ENCODE results near the gene NCEH1.
"Not testable (repeated sequence)": the region's sequence is repeated elsewhere in the genome, so short reads cannot be mapped to it uniquely, and the experiment has no call there.

NCEH1 gene

DNA sequence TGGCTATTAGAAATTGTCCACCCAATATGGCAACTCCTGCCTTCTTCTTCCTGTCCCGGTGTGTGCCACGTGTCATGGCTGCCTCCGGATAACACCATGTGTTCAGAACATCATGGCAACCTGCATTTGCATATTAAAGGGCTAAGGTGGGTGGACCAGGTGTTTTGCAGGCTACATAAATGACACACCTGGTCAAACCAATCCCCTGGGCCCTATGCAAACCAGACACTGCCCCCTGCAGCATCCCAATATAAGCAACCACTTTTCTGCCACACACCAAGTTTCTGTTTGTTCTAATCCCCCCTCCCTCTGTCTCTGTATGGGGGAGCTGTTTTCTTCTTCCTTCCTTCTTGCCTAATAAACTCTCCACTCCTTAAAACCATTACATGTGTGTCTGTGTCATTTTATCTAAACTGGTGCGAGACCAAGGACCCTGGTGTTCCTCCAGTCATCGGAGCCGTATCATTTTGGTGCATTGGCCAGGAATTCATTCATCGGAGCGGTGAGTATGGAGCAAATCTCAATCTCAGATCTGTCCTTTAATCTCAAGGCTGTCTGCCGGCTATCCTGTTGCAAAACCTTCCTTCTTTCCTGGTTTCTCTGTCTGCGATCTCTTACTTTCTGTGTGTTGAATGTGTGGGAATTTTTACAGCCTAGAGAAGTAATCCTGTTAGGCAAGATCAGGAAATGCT lies 44.5 kb downstream of the NCEH1 start:
- Histone ChIP-seq H3K4me3 (ENCODE audit: low read length) (no peak overlapping the region), H3K36me3 (ENCODE audit: control insufficient read depth, insufficient read depth, low read length) (no peaks in the 10 kb centered on the region), H3K9ac (ENCODE audit: low read length) (no peak overlapping the region), H3K27me3 (ENCODE audit: control insufficient read depth, insufficient read depth, low read length) (no peaks in the 10 kb centered on the region), H3K9me3 (ENCODE audit: control insufficient read depth, low read length) (no peaks in the 10 kb centered on the region), H3K4me1 (ENCODE audit: control insufficient read depth, insufficient read depth, low read length) (peaks cover 14% of the 10 kb centered on the region)

DNA sequence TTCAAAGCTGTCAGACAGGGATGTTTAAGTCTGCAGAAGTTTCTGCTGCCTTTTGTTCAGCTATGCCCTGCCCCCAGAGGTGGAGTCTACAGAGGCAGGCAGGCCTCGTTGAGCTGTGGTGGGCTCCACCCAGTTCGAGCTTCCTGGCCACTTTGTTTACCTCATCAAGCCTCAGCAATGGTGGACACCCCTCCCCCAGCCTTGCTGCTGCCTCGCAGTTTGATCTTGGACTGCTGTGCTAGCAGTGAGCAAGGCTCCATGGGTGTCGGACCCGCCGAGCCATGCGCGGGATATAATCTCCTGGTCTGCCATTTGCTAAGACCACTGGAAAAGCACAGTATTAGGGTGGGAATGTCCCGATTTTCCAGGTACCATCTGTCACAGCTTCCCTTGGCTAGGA lies 45.4 kb downstream of the NCEH1 start:
- H3K9me3 ChIP-seq (ENCODE audit: control insufficient read depth, low read length); H3K36me3 ChIP-seq (ENCODE audit: control insufficient read depth, insufficient read depth, low read length); H3K27me3 ChIP-seq (ENCODE audit: control insufficient read depth, insufficient read depth, low read length); H3K4me3 ChIP-seq (ENCODE audit: low read length); H3K9ac ChIP-seq (ENCODE audit: low read length): not testable (repeated sequence)
- peaks cover 14% of the 10 kb centered on the region for H3K4me1 ChIP-seq (ENCODE audit: control insufficient read depth, insufficient read depth, low read length)

- H3K36me3 ChIP-seq (ENCODE audit: control insufficient read depth, insufficient read depth, low read length); H3K9ac ChIP-seq (ENCODE audit: low read length); H3K4me3 ChIP-seq (ENCODE audit: low read length); H3K9me3 ChIP-seq (ENCODE audit: control insufficient read depth, low read length); H3K27me3 ChIP-seq (ENCODE audit: control insufficient read depth, insufficient read depth, low read length); H3K4me1 ChIP-seq (ENCODE audit: control insufficient read depth, insufficient read depth, low read length): not testable (repeated sequence)
These were observed 50.4 kb downstream of the NCEH1 start for GRCh38 chr3:172660421-172660820.

DNA sequence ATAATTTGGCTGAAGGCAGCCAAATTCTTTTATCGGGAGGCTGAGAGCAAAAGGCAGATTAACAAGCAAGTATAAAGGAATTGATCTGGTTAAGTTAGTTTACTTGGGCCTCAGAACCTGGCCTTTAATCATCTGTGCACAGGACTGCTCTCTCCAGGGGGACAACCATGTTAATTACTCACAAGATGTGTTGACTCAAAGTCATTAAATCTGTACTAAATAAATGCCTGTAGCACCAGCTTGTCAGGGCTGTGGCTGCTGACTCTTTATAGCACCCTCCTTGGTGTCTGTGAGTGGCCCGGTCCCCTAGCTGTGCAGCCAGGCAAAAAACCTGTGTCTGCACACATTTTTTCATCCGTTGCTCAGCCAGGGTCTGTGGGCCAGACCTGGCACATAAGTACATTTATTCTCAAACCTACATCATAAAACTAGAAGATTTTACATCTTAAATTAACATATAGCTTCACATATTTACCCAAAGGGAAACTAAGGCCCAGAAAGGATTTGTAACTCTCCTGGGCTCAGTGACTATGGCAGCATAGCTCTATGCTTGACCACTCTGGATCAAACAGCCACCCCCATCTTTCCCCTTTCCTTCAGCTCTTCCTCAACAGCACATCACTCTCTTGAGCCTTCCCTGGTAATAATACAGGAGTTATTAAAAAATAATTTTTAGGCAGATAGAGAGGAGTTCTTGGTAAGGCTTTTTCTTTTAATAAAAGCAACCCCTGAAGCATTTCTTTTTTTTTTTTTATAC lies 51.4 kb downstream of the NCEH1 start:
- no peak overlapping the region for H3K4me3 ChIP-seq (ENCODE audit: low read length)
- no peaks in the 10 kb centered on the region for H3K9me3 ChIP-seq (ENCODE audit: control insufficient read depth, low read length)
- H3K27me3 ChIP-seq (ENCODE audit: control insufficient read depth, insufficient read depth, low read length): no peaks in the 10 kb centered on the region
- no peaks in the 10 kb centered on the region for H3K4me1 ChIP-seq (ENCODE audit: control insufficient read depth, insufficient read depth, low read length)
- H3K9ac ChIP-seq (ENCODE audit: low read length): no peak overlapping the region
- no peaks in the 10 kb centered on the region for H3K36me3 ChIP-seq (ENCODE audit: control insufficient read depth, insufficient read depth, low read length)

DNA sequence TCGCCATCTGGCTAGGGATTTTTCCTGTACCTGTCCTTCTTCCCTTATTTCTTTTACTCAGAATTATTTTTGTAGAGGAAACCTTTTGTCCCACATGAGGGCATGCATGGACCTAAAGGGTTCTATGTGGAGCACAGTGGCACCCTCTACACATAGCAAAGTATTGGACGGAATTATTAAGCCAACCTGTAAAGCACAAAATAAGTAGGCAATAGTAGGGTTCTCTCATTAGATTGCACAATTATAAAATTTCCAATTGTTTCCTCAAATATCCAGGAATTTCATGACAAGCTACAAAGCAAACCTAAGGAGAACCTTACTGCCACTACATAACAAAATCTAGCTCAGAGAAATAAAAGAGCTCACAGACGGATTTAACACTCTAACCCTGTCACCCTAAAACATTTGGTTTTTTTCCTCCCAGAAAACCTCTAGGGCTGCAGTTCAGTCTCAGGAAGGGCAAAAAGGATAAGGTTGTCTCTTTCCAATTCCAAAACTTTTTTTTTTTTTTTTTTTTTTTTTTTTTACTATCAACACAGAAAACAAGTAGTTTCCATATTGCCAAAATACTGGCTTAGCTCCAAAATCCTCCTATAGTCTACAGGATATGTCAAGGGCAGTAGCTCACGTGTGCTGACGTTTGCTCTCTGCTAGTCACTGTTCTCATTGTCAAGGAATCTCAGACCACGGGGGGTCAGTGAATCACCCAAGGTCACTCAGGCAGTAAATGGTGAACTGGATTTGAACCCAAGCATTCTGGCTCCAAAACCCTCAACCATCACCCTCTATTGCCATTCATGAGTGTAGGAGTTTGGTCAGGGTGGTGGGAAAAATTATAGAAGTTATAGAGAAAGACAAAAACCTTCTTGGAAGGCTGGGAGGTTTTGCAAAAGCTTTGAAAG lies 52.3 kb downstream of the NCEH1 start:
- no peaks in the 10 kb centered on the region for H3K27me3 ChIP-seq (ENCODE audit: control insufficient read depth, insufficient read depth, low read length)
- no peaks in the 10 kb centered on the region for H3K4me1 ChIP-seq (ENCODE audit: control insufficient read depth, insufficient read depth, low read length)
- no peaks in the 10 kb centered on the region for H3K36me3 ChIP-seq (ENCODE audit: control insufficient read depth, insufficient read depth, low read length)
- no peak overlapping the region for H3K4me3 ChIP-seq (ENCODE audit: low read length)
- H3K9ac ChIP-seq (ENCODE audit: low read length): no peak overlapping the region
- H3K9me3 ChIP-seq (ENCODE audit: control insufficient read depth, low read length): no peaks in the 10 kb centered on the region

DNA sequence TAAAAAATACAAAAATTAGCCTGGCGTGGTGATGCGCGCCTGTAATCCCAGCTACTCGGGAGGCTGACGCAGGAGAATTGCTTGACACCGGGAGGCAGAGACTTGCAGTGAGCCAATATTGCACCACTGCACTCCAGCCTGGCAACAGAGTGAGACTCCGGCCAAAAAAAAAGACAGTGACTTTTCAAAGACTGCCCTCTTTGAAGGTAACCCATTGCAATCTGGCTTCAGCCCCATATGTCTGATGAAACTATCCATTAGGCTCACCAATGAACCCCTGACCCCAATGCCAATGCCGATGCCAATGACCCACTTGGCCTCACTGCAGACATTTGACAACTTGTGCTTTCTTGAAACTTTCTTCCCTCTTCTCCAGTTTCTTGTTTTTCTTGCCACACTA lies 54.3 kb downstream of the NCEH1 start:
- H3K9me3 ChIP-seq (ENCODE audit: control insufficient read depth, low read length): no peaks in the 10 kb centered on the region
- H3K27me3 ChIP-seq (ENCODE audit: control insufficient read depth, insufficient read depth, low read length): no peaks in the 10 kb centered on the region
- peaks cover 6% of the 10 kb centered on the region for H3K4me1 ChIP-seq (ENCODE audit: control insufficient read depth, insufficient read depth, low read length)
- H3K9ac ChIP-seq (ENCODE audit: low read length): no peak overlapping the region
- no peak overlapping the region for H3K4me3 ChIP-seq (ENCODE audit: low read length)
- no peaks in the 10 kb centered on the region for H3K36me3 ChIP-seq (ENCODE audit: control insufficient read depth, insufficient read depth, low read length)

GRCh38 chr3:172655388-172655787 lies 55.5 kb downstream of the NCEH1 start:
- Histone ChIP-seq H3K9ac (ENCODE audit: low read length) (no peak overlapping the region), H3K9me3 (ENCODE audit: control insufficient read depth, low read length) (no peaks in the 10 kb centered on the region), H3K27me3 (ENCODE audit: control insufficient read depth, insufficient read depth, low read length) (no peaks in the 10 kb centered on the region), H3K4me3 (ENCODE audit: low read length) (no peak overlapping the region), H3K4me1 (ENCODE audit: control insufficient read depth, insufficient read depth, low read length) (peaks cover 6% of the 10 kb centered on the region), H3K36me3 (ENCODE audit: control insufficient read depth, insufficient read depth, low read length) (no peaks in the 10 kb centered on the region)

DNA sequence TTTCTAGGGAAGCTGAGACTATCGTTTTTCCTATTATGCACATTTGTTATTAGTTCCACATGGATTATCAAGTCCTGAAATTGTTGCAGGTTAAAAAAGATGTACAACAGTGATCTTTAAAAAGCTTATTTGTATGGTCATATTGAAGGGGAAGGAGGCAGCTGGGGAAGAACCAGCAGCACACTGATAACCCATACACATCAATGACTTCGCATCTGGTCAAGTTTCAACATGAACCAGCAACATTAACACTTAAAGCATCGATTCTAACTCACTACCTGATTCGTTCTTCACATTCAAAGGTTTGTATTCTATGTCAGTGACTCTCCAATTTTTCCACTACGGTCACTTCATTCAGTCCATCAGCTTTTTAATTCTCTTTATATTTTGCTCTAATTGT lies 56.4 kb downstream of the NCEH1 start:
- Histone ChIP-seq H3K36me3 (ENCODE audit: control insufficient read depth, insufficient read depth, low read length) (no peaks in the 10 kb centered on the region), H3K4me3 (ENCODE audit: low read length) (no peak overlapping the region), H3K9me3 (ENCODE audit: control insufficient read depth, low read length) (no peaks in the 10 kb centered on the region), H3K9ac (ENCODE audit: low read length) (no peak overlapping the region), H3K4me1 (ENCODE audit: control insufficient read depth, insufficient read depth, low read length) (peaks cover 6% of the 10 kb centered on the region), H3K27me3 (ENCODE audit: control insufficient read depth, insufficient read depth, low read length) (no peaks in the 10 kb centered on the region)

DNA sequence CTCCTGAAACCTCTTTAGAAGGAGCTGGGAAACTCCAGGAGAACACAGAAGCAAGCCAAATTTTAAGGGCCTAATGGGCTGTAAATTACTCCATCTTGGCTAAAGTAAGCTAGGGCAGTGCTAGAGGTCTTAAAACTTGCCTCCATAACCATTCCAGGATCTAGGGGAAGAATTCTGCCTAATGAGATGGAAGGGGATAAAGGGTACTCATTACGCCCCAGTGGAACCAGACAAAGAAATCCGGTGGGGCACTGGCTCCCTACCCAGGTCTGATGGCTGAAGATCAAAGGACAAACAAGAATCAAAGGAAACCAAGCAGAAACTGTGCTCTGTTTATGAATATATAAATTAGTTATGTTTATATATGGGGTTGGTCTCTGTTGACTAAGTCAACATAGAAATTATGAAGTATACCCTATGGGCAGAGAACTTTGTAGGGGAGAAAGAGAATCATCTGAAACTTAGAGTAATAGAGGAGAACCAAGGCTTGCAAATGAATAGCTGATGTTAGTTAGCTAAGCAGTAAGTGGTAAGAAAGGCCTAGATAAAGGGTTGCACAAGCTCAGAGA lies 57.8 kb downstream of the NCEH1 start:
- Histone ChIP-seq H3K9ac (ENCODE audit: low read length) (no peak overlapping the region), H3K27me3 (ENCODE audit: control insufficient read depth, insufficient read depth, low read length) (no peaks in the 10 kb centered on the region), H3K36me3 (ENCODE audit: control insufficient read depth, insufficient read depth, low read length) (no peaks in the 10 kb centered on the region), H3K4me1 (ENCODE audit: control insufficient read depth, insufficient read depth, low read length) (peaks cover 6% of the 10 kb centered on the region), H3K4me3 (ENCODE audit: low read length) (no peak overlapping the region), H3K9me3 (ENCODE audit: control insufficient read depth, low read length) (no peaks in the 10 kb centered on the region)

GRCh38 chr3:172651936-172652625 lies 58.8 kb downstream of the NCEH1 start:
- Histone ChIP-seq H3K36me3 (ENCODE audit: control insufficient read depth, insufficient read depth, low read length) (no peaks in the 10 kb centered on the region), H3K27me3 (ENCODE audit: control insufficient read depth, insufficient read depth, low read length) (no peaks in the 10 kb centered on the region), H3K4me3 (ENCODE audit: low read length) (no peak overlapping the region), H3K4me1 (ENCODE audit: control insufficient read depth, insufficient read depth, low read length) (peaks cover 6% of the 10 kb centered on the region), H3K9me3 (ENCODE audit: control insufficient read depth, low read length) (no peaks in the 10 kb centered on the region), H3K9ac (ENCODE audit: low read length) (no peak overlapping the region)

DNA sequence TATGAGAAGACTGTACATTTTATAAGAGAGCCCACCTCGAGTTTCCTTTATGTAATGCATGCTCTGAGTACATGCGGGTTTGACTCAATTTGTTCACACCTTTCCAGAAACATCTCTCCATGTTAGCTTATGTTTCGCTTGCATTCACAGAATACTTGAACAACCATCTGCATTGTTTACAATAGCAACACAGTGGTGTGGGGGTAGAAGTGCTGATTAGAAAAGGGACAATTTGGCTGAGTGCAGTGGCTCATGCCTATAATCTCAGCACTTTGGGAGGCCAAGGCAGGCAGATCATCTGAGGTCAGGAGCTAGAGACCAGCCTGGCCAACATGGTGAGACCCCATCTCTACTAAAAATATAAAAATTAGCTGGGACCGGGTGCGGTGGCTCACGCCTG lies 60.9 kb downstream of the NCEH1 start:
- H3K36me3 ChIP-seq (ENCODE audit: control insufficient read depth, insufficient read depth, low read length): no peaks in the 10 kb centered on the region
- H3K9me3 ChIP-seq (ENCODE audit: control insufficient read depth, low read length): no peaks in the 10 kb centered on the region
- H3K9ac ChIP-seq (ENCODE audit: low read length): no peak overlapping the region
- H3K4me3 ChIP-seq (ENCODE audit: low read length): no peak overlapping the region
- H3K27me3 ChIP-seq (ENCODE audit: control insufficient read depth, insufficient read depth, low read length): no peaks in the 10 kb centered on the region
- peaks cover 6% of the 10 kb centered on the region for H3K4me1 ChIP-seq (ENCODE audit: control insufficient read depth, insufficient read depth, low read length)
